Left lobe of liver (tissue), 2 donors: ENCODE data around the gene CERKL. TPM values are rescaled to one million over a fixed set of nuclear protein-coding genes. Genes with fewer than 3 reads are reported as not detected.
"Not testable (repeated sequence)": the region's sequence is repeated elsewhere in the genome, so short reads cannot be mapped to it uniquely, and the experiment has no call there.

Experiments used
- ATAC-seq: fragments of 200-7000 bp; cut with Tn5 transposase; one replicate; pipeline ENCODE4 v1.9.1; 2020; ENCODE audit warnings: mild to moderate bottlenecking, moderate library complexity
- DNase-seq: peaks from one replicate; pipeline ENCODE4 v3.0.0-alpha.2; 2020; ENCODE audit warnings: low spot score
- total RNA-seq: library from RNA; stranded (reverse); gene quantifications from one replicate; pipeline ENCODE4 v1.2.1, GENCODE V29; 2021
- donor health status: DM: no; HTN: no; CAD: no; lungs with moderate emphysema.
- donor health status: DM: no; HTN: yes; CAD: no.

The CERKL gene, protein sequence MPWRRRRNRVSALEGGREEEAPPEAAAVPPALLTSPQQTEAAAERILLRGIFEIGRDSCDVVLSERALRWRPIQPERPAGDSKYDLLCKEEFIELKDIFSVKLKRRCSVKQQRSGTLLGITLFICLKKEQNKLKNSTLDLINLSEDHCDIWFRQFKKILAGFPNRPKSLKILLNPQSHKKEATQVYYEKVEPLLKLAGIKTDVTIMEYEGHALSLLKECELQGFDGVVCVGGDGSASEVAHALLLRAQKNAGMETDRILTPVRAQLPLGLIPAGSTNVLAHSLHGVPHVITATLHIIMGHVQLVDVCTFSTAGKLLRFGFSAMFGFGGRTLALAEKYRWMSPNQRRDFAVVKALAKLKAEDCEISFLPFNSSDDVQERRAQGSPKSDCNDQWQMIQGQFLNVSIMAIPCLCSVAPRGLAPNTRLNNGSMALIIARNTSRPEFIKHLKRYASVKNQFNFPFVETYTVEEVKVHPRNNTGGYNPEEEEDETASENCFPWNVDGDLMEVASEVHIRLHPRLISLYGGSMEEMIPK
- total RNA-seq, result not detected

GRCh38 chr2:181656450-181657291 is at the start of gene CERKL:
CERKL (minus strand) TSS chr2:181657105; CDS start chr2:181657006, 99 bp downstream.
- ATAC-seq, result peak; percentile 80
- no peak for DNase-seq

DNA sequence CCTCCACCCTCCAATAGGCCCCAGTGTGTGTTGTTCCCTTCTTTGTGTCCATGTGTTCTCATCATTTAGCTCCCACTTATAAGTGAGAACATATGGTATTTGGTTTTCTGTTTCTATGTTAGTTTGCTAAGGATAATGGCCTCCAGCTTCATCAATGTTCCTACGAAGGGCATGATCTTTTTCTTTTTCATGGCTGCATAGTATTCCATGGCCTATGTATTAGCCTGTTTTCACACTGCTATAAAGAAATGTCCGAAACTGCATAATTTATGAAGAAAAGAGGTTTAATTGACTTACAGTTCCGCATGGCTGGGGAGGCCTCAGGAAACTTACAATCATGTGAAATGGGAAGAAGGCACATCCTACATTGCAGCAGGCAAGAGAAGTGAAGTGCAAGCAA is 45.6 kb upstream of the CERKL start:
- not testable (repeated sequence) for DNase-seq, ATAC-seq

- DNase-seq, result no peak
- ATAC-seq, result peak; percentile 68
These were observed 41.3 kb upstream of the CERKL start for GRCh38 chr2:181698223-181698622.

DNA sequence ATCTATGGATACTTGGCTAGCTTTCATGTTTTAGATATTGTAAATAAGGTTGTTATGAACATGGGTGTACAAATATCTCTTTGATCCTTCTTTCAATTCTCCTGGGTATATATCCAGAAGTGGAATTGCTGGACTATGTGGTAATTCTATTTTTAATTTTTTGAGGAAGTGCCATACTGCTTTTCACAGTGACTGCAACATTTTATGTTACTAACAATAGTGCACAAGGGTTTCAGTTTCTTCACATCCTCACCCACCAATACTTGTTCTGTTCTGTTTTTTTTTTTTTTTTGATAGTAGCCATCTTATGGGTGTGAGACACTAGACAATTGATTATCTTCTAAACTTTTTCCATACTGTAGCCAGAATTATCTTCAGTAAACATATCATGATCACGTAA is 40.7 kb upstream of the CERKL start:
- DNase-seq (no peak), ATAC-seq (no peak)

GRCh38 chr2:181697126-181697525 is 40.2 kb upstream of the CERKL start:
- ATAC-seq (no peak), DNase-seq (no peak)

- no peak for ATAC-seq
- DNase-seq, result no peak
These were observed 37.4 kb upstream of the CERKL start for GRCh38 chr2:181694271-181694670.

DNA sequence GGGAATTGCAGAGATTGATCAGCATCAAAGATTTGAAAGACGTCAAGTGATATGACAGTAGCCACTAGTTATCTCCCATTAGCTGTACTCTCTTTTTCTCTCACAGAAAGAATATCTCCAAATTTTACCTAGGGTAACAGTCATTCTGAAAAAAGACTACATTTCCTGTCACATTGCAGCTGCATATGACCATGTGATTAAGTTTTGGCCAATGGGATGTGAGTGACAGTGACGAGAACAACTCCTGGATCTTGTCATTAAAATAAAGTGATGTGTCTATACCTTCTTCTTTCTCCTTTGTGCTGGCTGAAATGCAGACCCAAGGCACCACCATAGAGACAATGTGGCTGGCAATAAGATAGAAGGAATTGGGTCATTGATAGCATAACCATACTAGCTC is 34.0 kb upstream of the CERKL start:
- ATAC-seq (no peak), DNase-seq (no peak)

DNA sequence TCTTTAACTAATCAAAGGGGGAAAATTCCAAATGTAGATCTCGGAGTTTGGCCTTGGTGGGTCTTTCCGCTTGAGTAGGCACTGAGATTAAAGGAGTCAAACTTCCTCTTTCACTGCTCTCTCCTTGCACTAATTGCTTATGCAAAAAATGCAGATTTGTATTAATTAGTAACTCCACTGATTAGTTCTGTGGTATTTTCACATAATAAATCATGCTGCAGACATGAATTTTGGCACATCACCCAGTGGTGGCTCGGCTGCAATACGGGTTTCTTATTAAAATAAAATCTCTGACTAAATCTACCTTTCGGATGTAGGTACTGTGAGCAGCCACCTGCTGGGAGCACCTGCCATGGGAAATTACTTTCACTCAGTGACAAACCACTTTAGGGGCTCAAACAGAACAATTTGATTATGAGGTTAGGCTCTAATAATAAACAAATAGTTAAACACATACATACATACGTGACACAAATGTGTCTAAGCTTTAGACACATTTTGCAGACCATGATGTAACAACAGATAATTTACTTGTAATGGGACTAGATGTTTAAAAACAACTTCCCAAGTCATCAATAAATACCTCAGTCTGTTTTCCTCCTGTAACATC is 29.8 kb upstream of the CERKL start:
- DNase-seq, result no peak

DNA sequence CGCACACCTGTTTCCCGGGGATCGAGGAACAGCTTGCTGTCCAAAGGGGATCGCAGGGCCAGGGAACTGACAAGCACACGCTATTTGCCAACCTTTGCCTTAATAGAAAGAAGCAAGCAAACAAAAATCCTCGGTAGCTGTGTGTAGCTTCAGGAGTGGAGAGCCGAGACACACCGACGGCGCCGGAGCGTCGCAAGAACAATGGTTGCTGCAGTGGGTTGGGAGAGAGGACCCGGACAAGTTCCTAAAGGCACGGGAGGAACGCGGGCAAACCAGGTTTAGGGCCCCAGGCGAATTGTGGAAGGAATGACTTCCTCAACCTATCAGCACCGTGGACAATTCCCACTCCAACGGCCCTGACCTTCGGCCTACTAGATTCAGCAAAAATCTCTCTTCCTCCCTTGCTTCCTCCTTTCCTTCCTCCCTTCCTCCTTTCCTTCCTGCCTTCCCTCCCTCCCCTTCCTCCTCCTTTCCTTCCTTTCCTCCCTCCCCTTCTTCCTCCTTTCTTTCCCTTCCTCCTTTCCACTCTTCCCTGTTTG is 28.3 kb upstream of the CERKL start:
- no peak for ATAC-seq
- DNase-seq, result no peak

More for the DNA sequence above, 29.8 kb upstream of the CERKL start:
- no peak for ATAC-seq

GRCh38 chr2:181684454-181685149 is 27.7 kb upstream of the CERKL start:
- no peak for DNase-seq

DNA sequence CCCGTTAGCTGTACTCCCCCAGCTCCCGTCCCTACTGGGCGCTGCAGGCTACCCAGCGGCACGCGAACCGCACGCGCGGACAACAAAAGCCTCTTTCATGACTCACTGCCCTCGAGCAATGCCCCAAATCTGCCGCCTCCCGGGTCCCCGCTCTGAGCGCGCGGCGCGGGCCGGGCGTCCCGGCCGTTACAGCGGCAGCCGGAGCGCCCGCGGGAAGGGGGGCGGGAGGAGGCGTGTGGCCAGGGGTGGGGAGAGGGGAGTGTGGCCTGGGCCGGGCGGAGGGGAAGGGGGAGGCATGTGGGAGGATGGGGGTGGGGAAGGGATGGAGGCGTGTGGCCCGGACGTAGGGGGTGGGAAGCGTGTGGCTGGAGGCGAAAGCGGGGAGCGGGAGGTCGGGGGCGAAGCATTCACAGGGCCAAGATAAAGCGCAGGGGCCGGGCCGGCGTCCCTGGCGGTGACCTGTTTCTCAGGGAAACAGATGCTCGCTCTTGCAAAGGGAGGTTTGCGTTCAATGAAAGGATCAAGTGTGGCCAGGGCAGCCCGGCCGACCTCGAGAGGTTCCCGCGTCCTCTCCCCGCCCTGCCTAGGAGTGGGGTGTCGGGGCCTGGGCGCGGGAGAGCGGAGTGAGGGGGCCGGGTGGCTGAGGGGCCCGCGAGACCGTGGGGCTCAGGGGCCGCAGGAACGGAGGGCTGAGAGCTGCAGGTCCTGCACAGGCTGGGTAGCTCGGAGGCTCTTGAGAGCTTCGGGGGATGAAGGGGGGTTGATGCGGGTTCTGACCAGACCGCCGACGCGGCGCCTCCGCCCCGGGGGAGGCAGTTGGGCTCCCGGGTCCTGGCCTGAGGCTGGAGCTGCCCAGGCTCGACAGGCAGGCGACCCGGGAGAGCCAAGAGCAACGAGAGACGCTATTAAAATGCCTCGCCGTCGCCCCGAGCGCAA is 26.9 kb upstream of the CERKL start:
- no peak for DNase-seq
- ATAC-seq, result no peak

More at GRCh38 chr2:181684454-181685149, 27.7 kb upstream of the CERKL start:
- ATAC-seq, result no peak

DNA sequence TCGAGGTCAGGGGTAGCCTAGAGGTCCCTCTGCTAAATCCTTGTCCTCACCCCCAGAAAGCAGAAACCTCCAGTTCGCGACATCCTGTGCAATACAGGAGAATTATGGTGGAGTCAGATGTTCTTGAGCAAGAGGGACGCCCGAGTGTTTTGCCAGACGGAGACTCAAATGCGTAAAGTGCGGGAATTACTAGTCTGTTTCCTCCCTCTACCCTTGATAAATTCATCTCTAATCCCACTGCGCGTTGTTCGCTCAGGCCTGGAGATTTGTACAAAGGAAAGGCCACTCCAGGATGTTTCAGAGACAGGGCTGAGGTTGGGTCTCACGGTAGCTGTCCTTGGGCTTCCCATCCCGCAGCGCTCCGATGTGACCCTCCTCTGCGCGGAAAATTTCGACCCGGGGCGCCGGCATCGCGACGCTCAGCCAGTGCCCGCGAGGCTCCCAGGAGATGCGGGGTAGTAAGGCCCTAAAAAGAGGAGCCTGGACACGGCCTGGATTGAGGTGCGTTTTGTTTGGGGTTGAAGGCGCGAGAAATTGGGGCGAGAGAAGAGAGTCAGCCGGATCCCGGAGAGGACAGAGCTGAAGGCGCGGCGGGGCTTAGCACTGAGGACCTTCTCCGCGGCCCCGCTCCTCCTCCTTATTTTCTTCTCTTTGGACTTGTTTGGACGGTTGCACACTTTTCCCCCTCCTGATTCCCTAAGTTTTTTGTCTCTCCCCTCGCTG is 26.1 kb upstream of the CERKL start:
- ATAC-seq, result no peak
- no peak for DNase-seq

- no peak for DNase-seq
- ATAC-seq, result no peak
These were observed 25.3 kb upstream of the CERKL start for GRCh38 chr2:181682026-181682789.

GRCh38 chr2:181680937-181681811 is 24.3 kb upstream of the CERKL start:
- DNase-seq (no peak), ATAC-seq (no peak)

DNA sequence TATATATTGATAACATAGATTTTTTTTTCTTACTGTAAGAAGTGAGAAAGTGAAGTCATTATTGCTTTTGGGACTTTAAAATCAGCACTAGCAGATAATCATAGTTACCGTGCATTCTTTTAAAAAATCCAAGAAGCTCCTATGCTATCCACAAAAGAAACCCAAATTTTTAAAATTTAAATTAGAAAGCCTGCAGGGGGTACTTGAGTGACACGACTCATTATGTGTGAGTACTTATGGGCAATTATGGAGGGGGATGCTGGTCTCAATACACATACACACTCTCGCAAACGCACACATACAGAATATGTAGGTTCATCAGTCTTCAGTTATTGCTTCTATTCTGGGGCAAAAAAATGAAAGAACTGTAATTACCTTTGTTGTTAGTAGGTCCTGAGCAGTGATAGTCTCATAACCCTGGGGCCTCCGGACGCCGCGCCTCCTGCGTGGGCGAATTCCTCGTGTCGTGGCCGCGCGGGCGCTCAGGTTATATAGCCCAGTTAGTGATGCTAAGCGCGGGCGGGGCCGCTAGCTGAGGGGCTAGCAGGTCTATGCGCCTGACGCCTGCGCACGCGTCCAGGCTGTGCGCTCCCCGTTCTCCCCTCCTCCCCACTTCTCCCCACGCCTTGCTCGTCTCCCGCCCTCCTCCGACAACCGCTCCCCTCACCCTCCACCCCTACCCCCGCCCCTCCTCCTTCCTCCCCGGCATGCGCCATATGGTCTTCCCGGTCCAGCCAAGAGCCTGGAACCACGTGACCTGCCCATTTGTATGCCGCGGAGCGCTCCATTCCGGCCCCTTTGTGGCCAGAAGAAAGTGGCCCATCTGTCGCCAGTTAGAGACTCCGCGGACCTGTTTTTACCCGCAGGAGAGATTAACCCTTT is 23.4 kb upstream of the CERKL start, which contains the start of gene NEUROD1:
Gene NEUROD1 (minus strand): TSS at position 463 of the 882 bp plus-strand sequence. CDS start 1,657 bp downstream, outside the sequence.
- no peak for DNase-seq
- no peak for ATAC-seq

DNA sequence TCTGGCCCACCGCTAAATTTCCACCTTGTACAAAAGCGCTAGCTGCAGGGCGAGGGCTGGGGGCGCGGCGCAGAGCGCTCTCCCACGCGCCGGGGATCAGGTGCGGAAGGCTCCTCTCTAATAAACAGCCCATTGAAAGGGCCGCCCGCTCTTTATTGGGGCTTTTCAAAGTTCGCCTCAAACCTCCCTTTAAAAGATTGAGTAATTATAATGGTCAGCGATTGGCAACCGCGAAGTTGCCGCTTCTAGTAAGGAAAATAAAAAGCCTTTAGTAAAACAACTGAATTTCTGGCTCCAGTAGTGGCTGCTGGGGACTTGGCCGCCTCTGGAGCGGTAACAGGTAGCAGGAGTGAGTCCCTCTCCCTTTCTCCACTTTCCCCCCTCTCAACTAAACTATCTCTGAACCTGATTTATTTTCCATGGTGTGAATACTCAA is 22.7 kb upstream of the CERKL start:
- ATAC-seq, result no peak
- no peak for DNase-seq
